ENCODE results near the gene RNF19B. TPM values are rescaled to one million over a fixed set of nuclear protein-coding genes. Genes with fewer than 3 reads are reported as not detected.

RNF19B gene
- total and polyA plus RNA-seq, 2 donors from 2014 or later = 17.3 to 30.8 TPM

- no peaks in the 10 kb centered on the region for H3K27me3 ChIP-seq (ENCODE audit: control insufficient read depth, insufficient read depth, low read length)
- no peaks in the 10 kb centered on the region for H3K36me3 ChIP-seq (ENCODE audit: control insufficient read depth in 2 of 3, insufficient read depth in 3 of 3, low read length in 3 of 3)
- no peak overlapping the region for H3K9ac ChIP-seq (ENCODE audit: low read length in 3 of 3)
- DNase-seq (peak in 1 of 5 donors; percentile 62), FAIRE-seq (no peak)
- intact Hi-C loops (cut with DNase I) = no loop called here
- H3K9me3 ChIP-seq (ENCODE audit: control insufficient read depth in 2 of 3, insufficient read depth in 1 of 3, low read length in 3 of 3) = no peaks in the 10 kb centered on the region
- TF ChIP-seq, protein P1, sequence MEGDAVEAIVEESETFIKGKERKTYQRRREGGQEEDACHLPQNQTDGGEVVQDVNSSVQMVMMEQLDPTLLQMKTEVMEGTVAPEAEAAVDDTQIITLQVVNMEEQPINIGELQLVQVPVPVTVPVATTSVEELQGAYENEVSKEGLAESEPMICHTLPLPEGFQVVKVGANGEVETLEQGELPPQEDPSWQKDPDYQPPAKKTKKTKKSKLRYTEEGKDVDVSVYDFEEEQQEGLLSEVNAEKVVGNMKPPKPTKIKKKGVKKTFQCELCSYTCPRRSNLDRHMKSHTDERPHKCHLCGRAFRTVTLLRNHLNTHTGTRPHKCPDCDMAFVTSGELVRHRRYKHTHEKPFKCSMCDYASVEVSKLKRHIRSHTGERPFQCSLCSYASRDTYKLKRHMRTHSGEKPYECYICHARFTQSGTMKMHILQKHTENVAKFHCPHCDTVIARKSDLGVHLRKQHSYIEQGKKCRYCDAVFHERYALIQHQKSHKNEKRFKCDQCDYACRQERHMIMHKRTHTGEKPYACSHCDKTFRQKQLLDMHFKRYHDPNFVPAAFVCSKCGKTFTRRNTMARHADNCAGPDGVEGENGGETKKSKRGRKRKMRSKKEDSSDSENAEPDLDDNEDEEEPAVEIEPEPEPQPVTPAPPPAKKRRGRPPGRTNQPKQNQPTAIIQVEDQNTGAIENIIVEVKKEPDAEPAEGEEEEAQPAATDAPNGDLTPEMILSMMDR (IDR thresholded peaks at IDR 0.05; ENCODE audit: borderline replicate concordance, extremely low read depth, insufficient read depth) = no peak
- H3K4me3 ChIP-seq (ENCODE audit: low read length in 3 of 3) = no peak overlapping the region
- H3K27ac ChIP-seq (ENCODE audit: low read depth in 2 of 2, low read length in 2 of 2) = no peak overlapping the region
- peaks cover 4 to 21% (median 19%) of the 10 kb centered on the region in 3 donors for H3K4me1 ChIP-seq (ENCODE audit: control insufficient read depth in 2 of 3, insufficient read depth in 2 of 3, low read depth in 1 of 3, low read length in 3 of 3)
Measured at GRCh38 chr1:32984455-32985171, 20.0 kb upstream of the RNF19B start.

GRCh38 chr1:32984090-32984454, 19.5 kb upstream of the RNF19B start:
- DNase-seq (no peak), FAIRE-seq (no peak)
- Histone ChIP-seq H3K4me3 (ENCODE audit: low read length in 3 of 3) (no peak overlapping the region), H3K27ac (ENCODE audit: low read depth in 2 of 2, low read length in 2 of 2) (no peak overlapping the region), H3K9ac (ENCODE audit: low read length in 3 of 3) (no peak overlapping the region), H3K27me3 (ENCODE audit: control insufficient read depth, insufficient read depth, low read length) (no peaks in the 10 kb centered on the region), H3K9me3 (ENCODE audit: control insufficient read depth in 2 of 3, insufficient read depth in 1 of 3, low read length in 3 of 3) (no peaks in the 10 kb centered on the region), H3K4me1 (ENCODE audit: control insufficient read depth in 2 of 3, insufficient read depth in 2 of 3, low read depth in 1 of 3, low read length in 3 of 3) (peaks cover 4 to 18% (median 17%) of the 10 kb centered on the region in 3 donors), H3K36me3 (ENCODE audit: control insufficient read depth in 2 of 3, insufficient read depth in 3 of 3, low read length in 3 of 3) (no peaks in the 10 kb centered on the region)
- intact Hi-C loops (cut with DNase I) = no loop called here
- TF ChIP-seq, protein P1 (IDR thresholded peaks at IDR 0.05; ENCODE audit: borderline replicate concordance, extremely low read depth, insufficient read depth) = no peak

DNA sequence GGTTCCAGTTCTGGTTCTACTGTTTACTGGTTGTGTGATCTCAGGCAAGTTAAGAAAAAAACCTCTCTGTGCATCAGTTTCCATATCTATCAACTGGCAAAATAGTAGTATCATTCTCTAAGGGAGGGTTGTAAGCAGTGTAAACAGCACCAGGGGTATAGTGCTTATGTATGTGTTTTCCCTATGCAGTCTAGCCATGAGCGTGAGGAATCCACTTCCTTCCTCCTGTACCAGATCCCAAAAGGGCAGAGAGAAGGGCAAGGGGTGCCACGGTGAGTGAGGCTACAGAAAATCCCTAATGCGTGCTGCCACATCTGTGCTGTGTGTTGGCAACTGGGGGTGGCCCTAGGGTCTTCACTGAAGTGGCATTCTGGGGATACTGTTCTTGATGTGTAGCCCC, 18.4 kb upstream of the RNF19B start:
- TF ChIP-seq, protein P1 (IDR thresholded peaks at IDR 0.05; ENCODE audit: borderline replicate concordance, extremely low read depth, insufficient read depth) = no peak
- no peaks in the 10 kb centered on the region for H3K9me3 ChIP-seq (ENCODE audit: control insufficient read depth in 2 of 3, insufficient read depth in 1 of 3, low read length in 3 of 3)
- no peaks in the 10 kb centered on the region for H3K27me3 ChIP-seq (ENCODE audit: control insufficient read depth, insufficient read depth, low read length)
- no peak for FAIRE-seq
- peaks cover 4 to 12% (median 11%) of the 10 kb centered on the region in 3 donors for H3K4me1 ChIP-seq (ENCODE audit: control insufficient read depth in 2 of 3, insufficient read depth in 2 of 3, low read depth in 1 of 3, low read length in 3 of 3)
- H3K4me3 ChIP-seq (ENCODE audit: low read length in 3 of 3) = no peak overlapping the region
- DNase-seq = no peak
- no peaks in the 10 kb centered on the region for H3K36me3 ChIP-seq (ENCODE audit: control insufficient read depth in 2 of 3, insufficient read depth in 3 of 3, low read length in 3 of 3)
- intact Hi-C loops (cut with DNase I) = no loop called here
- H3K27ac ChIP-seq (ENCODE audit: low read depth in 2 of 2, low read length in 2 of 2) = no peak overlapping the region
- no peak overlapping the region for H3K9ac ChIP-seq (ENCODE audit: low read length in 3 of 3)
